Right lobe of liver (tissue), 6 donors: ENCODE measurements around the gene ZNF860. TPM values are rescaled to one million over a fixed set of nuclear protein-coding genes. Genes with fewer than 3 reads are reported as not detected.

Experiments
- ATAC-seq, 4 donors: fragments of 200-7000 bp; cut with Tn5 transposase; one replicate each; pipeline ENCODE4 v1.9.1; 2020; ENCODE audit warnings: mild to moderate bottlenecking in 4 of 4, moderate library complexity in 4 of 4
- DNase-seq, 3 donors: peaks; one replicate each; pipeline ENCODE4 v3.0.0-alpha.2; 2020
- H3K27ac ChIP-seq, 3 donors: fragments of 200-600 bp; one replicate each; pipeline ENCODE4 v1.8.0; 2022
- H3K27me3 ChIP-seq, 2 donors: fragments of 200-600 bp; one replicate each; pipeline ENCODE4 v1.8.0; 2022
- H3K36me3 ChIP-seq, 4 donors: fragments of 200-600 bp; sonication (generic) in 1 of 4; one replicate each; pipeline versions ENCODE4 v1.5.1 to v1.8.0; 2017 to 2022; ENCODE audit warnings: control low read depth in 1 of 4
- H3K4me1 ChIP-seq, 4 donors: fragments of 200-600 bp; sonication (generic) in 1 of 4; one replicate each; pipeline versions ENCODE4 v1.5.1 to v1.8.0; 2017 to 2022; ENCODE audit warnings: control low read depth in 1 of 4
- H3K4me3 ChIP-seq, 3 donors: fragments of 200-600 bp; one replicate each; pipeline ENCODE4 v1.8.0; 2022
- H3K9me3 ChIP-seq, 4 donors: fragments of 200-600 bp; sonication (generic) in 1 of 4; one replicate each; pipeline versions ENCODE4 v1.5.1 to v1.8.0; 2017 to 2022; ENCODE audit warnings: control low read depth in 1 of 4
- POLR2A ChIP-seq: fragments of 450-650 bp; IDR thresholded peaks from one replicate; pipeline ENCODE4 v1.6.1; 2017; ENCODE audit warnings: antibody characterized with exemption, mild to moderate bottlenecking
- WGBS: methylation state at CpG from one replicate; pipeline ENCODE4 v1.1.6; 2018; ENCODE audit warnings: low coverage, low lambda C conversion rate; ENCODE audit not compliant: insufficient coverage; ENCODE audit errors: missing lambda C conversion rate; 5-methylcytosine and 5-hydroxymethylcytosine counted together
- intact Hi-C, 2 donors: fragments of 100-400 bp; cut with DNase I; formaldehyde crosslinking; loops; one replicate each; pipeline versions ENCODE4 v1.11.2 to v1.14.1; 2022
- small RNA-seq, 2 experiments: library from RNA; depleted of rRNA; stranded (forward); fragments of <200 nt; gene quantifications; one replicate each; pipeline ENCODE3, GENCODE V24; 2016
- total RNA-seq, 6 experiments: library from RNA; depleted of rRNA in 2 of 6; stranded (reverse); fragments of >200 nt in 2 of 6; fragmentation: NEBNext Ultra II Directional in 3 of 6; extraction: Animal tissue kit (Norgen Biotek cat#: 25700) in 3 of 6; gene quantifications; one replicate each; pipeline versions ENCODE4 v1.1.0 to v1.2.4, GENCODE V29; 2016 to 2023
- TF ChIP-seq, protein P1 (sequence below), 4 donors: fragments of 200-600 bp in 3 of 4; fragments of 450-650 bp in 1 of 4; IDR thresholded peaks; one replicate each; pipeline versions ENCODE4 v1.5.1 to v1.8.0; 2016 to 2022; ENCODE audit warnings: antibody characterized with exemption in 4 of 4, mild to moderate bottlenecking in 2 of 4
- donor health status: DM: no; HTN: yes; CAD: no.
- donor health status: DM: no; HTN: no; CAD: no.
- donor health status: DM: no; HTN: no; CAD: no.
- donor health status: DM: no; HTN: yes; CAD: no.
- donor health status: DM: no; HTN: yes; CAD: no.

ZNF860 gene
- total RNA-seq, 6 experiments from 2014 or later: 0.06 to 0.39 (median 0.13) TPM; not detected in 1

DNA sequence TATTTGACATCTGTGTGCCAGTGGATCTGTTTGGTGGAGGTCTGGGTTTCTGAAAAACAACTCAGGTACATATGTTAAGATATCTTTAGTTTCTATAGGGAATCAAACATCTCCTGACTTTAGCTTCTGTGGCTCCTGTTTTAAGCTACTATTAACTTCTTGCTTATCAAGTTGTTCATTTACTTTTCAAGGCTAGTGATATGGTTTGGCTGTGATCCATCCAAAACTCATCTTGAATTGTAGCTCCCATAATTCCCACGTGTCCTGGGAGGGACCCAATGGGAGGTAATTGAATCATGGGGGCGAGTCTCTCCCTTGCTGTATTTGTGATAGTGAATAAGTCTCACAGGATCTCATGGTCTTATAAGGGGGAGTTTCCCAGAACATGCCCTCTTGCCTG, 41.4 kb downstream of the ZNF860 start:
- Histone ChIP-seq H3K27me3 (peaks cover 0 to 3% of the 10 kb centered on the region in 2 donors), H3K27ac (no peak overlapping the region), H3K4me1 (no peaks in the 10 kb centered on the region), H3K9me3 (no peaks in the 10 kb centered on the region), H3K36me3 (no peaks in the 10 kb centered on the region), H3K4me3 (no peak overlapping the region)
- DNase-seq (no peak), ATAC-seq (no peak)
- intact Hi-C loops: loop anchor here (5.0 to 10.0 kb wide), 2 partner anchors 112 to 124 kb away; no protein-coding TSS in a partner anchor
- 52% methylated on average over 2 of the region's 2 CpGs for WGBS
- no peak for TF ChIP-seq POLR2A
- TF ChIP-seq, protein P1, sequence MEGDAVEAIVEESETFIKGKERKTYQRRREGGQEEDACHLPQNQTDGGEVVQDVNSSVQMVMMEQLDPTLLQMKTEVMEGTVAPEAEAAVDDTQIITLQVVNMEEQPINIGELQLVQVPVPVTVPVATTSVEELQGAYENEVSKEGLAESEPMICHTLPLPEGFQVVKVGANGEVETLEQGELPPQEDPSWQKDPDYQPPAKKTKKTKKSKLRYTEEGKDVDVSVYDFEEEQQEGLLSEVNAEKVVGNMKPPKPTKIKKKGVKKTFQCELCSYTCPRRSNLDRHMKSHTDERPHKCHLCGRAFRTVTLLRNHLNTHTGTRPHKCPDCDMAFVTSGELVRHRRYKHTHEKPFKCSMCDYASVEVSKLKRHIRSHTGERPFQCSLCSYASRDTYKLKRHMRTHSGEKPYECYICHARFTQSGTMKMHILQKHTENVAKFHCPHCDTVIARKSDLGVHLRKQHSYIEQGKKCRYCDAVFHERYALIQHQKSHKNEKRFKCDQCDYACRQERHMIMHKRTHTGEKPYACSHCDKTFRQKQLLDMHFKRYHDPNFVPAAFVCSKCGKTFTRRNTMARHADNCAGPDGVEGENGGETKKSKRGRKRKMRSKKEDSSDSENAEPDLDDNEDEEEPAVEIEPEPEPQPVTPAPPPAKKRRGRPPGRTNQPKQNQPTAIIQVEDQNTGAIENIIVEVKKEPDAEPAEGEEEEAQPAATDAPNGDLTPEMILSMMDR (IDR thresholded peaks at IDR 0.05): no peak

GRCh38 chr3:32026593-32026992, 45.0 kb downstream of the ZNF860 start:
- Histone ChIP-seq H3K36me3 (no peaks in the 10 kb centered on the region), H3K27ac (no peak overlapping the region), H3K27me3 (peaks cover 0 to 8% of the 10 kb centered on the region in 2 donors), H3K4me3 (no peak overlapping the region), H3K4me1 (no peaks in the 10 kb centered on the region), H3K9me3 (no peaks in the 10 kb centered on the region)
- DNase-seq: no peak
- TF ChIP-seq, protein P1 (IDR thresholded peaks at IDR 0.05): no peak
- WGBS: 53% methylated on average over 6 of the region's 6 CpGs
- intact Hi-C loops: loop anchor here in 1 of 2 donors (10.0 kb wide), 1 partner anchor 108 kb away; no protein-coding TSS in a partner anchor
- no peak for ATAC-seq

DNA sequence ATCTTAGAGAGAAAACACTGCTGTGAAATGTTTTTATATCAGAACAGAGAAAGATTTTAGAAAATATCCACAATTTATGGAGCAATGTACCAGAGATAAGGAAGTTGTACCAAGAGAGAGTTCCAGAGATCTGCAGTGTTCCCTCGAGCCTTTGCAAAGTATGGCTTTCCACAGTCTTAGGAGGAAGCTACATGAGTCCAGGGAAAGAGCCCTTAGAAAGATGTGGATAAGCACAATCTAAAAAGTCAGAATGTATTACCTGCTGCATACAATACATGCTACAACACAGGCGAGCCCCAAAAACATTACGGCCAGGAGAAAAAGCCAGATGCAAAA, 56.4 kb downstream of the ZNF860 start:
- no peak overlapping the region for H3K27ac ChIP-seq
- ATAC-seq (no peak), DNase-seq (no peak)
- no peak overlapping the region for H3K4me3 ChIP-seq
- peaks cover 0 to 46% of the 10 kb centered on the region in 2 donors for H3K27me3 ChIP-seq
- WGBS: 51% methylated on average over 3 of the region's 3 CpGs
- H3K9me3 ChIP-seq: peaks cover 0 to 3% (median 0%) of the 10 kb centered on the region in 4 donors
- H3K36me3 ChIP-seq: no peaks in the 10 kb centered on the region
- H3K4me1 ChIP-seq: no peaks in the 10 kb centered on the region
- intact Hi-C loops: no loop called here
- TF ChIP-seq POLR2A: no peak
- TF ChIP-seq, protein P1 (IDR thresholded peaks at IDR 0.05): no peak

DNA sequence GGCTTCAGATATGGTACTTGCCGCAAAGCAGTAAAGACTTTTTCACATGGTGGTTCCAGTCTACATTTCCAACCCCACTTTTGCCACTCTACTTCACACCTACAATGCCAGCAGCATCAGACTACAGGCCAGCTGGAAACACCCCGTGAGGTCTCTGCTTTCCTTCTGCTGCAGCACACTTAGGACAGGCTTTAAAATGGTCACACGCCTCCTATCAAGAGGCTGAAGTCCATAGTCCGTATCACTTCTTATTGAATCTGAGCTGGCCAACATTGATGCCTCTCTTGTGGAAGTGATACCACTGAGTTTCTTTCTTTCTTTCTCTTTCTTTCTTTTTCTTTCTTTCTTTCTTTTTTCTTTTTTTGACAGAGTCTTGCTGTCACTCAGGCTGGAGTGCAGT, 59.8 kb downstream of the ZNF860 start:
- ATAC-seq: no peak
- H3K27ac ChIP-seq: no peak overlapping the region

More for the DNA sequence above, 59.8 kb downstream of the ZNF860 start:
- Histone ChIP-seq H3K36me3 (no peaks in the 10 kb centered on the region), H3K4me1 (peaks cover 0 to 13% (median 4%) of the 10 kb centered on the region in 4 donors), H3K27me3 (peaks cover 0 to 33% of the 10 kb centered on the region in 2 donors), H3K9me3 (peaks cover 0 to 3% (median 0%) of the 10 kb centered on the region in 4 donors), H3K4me3 (no peak overlapping the region)
- WGBS: 42% methylated on average over 3 of the region's 4 CpGs
- intact Hi-C loops: no loop called here
- DNase-seq: no peak
- TF ChIP-seq, protein P1 (IDR thresholded peaks at IDR 0.05): no peak
- TF ChIP-seq POLR2A: no peak

Small RNA genes within 50 kb of the gene (small RNA-seq; reads per million reads assigned to genes)
- 0 reads per million in 2 experiments for gene RF00402

Other genes with a start within 250 kb of the ZNF860 start
- 10 to 100 TPM in 1 of 6 experiments, 1 to 10 TPM in 5; 2.2 to 13.0 (median 3.7) TPM for gene OSBPL10, start 488 bp upstream of the ZNF860 start, total RNA-seq
- gene GPD1L, start 124.9 kb downstream of the ZNF860 start, total RNA-seq: 1 to 10 TPM; 1.5 to 3.3 (median 2.6) TPM